ENCODE results near the gene ANOS1. TPM values are rescaled to one million over a fixed set of nuclear protein-coding genes. Genes with fewer than 3 reads are reported as not detected.

The ANOS1 gene
- total RNA-seq, 4 donors from 2014 or later = 1.3 to 5.7 (median 3.5) TPM

DNA sequence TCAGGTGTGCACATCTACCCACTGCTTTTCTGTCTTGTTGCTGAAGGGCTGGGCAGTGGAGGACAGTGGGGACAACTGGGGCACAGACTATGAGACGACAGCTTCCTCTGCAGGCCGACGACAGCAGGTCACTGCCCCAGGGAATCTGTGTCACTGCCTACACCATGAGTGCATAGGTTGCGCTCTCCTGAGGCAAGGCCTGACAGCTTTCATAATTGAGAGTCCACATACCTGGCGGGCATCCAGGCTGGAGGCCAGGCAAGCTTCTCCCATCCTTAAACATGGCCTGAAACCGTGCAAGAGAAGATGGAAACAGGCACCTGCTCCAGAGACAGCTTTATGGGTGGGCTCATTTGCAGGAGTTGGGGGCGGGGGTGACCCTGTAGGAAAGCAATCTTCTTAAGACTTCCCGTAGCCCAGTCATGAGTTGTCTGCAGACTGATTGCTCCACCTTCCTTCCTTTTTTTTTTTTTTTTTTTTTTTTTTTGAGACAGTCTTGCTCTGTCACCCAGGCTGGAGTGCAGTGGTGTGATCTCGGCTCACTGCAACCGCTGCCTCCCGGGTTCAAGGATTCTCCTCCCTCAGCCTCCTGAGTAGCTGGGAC is 2.9 kb downstream of the ANOS1 start:
- ATAC-seq = no peak
- peaks cover 0 to 21% (median 0%) of the 10 kb centered on the region in 3 donors for H3K4me1 ChIP-seq
- no peak overlapping the region for H3K4me3 ChIP-seq
- H3K27me3 ChIP-seq = no peaks in the 10 kb centered on the region
- no peak overlapping the region for H3K27ac ChIP-seq
- H3K36me3 ChIP-seq = no peaks in the 10 kb centered on the region
- WGBS, 2 donors (ENCODE audit: low coverage in 1 of 2) = 75 to 80% methylated on average over 1 to 4 of the region's 11 CpGs
- TF ChIP-seq POLR2A (IDR thresholded peaks at IDR 0.05) = no peak
- no peak for TF ChIP-seq POLR2AphosphoS5 (IDR thresholded peaks at IDR 0.05)
- no peaks in the 10 kb centered on the region for H3K9me3 ChIP-seq

DNA sequence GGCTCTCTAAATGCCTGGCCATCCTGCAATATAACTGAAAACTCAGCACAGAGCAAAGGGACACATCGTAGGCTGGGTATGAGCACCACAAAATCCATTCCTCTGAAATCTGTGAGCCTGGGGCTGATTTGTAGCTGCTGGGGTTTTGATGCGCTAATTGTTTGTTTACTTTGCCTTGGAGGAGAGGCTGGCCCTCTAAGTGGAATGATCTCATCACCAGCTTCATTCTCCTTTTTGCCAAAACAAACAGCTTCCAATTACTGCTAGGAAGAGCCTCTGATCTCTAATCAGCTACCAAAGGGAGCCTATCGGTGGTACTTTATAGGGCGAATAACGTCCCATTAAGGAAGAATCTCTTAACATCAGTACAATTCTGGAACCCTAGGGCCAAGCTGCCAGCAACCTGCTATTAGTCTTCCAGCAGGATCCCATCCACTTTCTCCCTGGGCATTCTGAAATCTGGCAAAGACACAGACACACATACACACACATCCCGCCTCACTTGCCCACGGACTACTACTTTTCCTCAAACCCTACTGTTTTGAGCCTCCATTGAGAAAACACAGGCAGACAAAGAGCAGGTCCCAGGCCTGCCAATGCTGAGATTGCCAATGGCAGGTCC is 5.8 kb downstream of the ANOS1 start:
- no peak overlapping the region for H3K4me3 ChIP-seq
- ATAC-seq = no peak
- no peaks in the 10 kb centered on the region for H3K36me3 ChIP-seq
- H3K27me3 ChIP-seq = no peaks in the 10 kb centered on the region
- no peaks in the 10 kb centered on the region for H3K9me3 ChIP-seq
- TF ChIP-seq POLR2A (IDR thresholded peaks at IDR 0.05) = no peak
- no peak for TF ChIP-seq POLR2AphosphoS5 (IDR thresholded peaks at IDR 0.05)
- no peak for TF ChIP-seq EP300 (IDR thresholded peaks at IDR 0.05)
- TF ChIP-seq, protein P1, sequence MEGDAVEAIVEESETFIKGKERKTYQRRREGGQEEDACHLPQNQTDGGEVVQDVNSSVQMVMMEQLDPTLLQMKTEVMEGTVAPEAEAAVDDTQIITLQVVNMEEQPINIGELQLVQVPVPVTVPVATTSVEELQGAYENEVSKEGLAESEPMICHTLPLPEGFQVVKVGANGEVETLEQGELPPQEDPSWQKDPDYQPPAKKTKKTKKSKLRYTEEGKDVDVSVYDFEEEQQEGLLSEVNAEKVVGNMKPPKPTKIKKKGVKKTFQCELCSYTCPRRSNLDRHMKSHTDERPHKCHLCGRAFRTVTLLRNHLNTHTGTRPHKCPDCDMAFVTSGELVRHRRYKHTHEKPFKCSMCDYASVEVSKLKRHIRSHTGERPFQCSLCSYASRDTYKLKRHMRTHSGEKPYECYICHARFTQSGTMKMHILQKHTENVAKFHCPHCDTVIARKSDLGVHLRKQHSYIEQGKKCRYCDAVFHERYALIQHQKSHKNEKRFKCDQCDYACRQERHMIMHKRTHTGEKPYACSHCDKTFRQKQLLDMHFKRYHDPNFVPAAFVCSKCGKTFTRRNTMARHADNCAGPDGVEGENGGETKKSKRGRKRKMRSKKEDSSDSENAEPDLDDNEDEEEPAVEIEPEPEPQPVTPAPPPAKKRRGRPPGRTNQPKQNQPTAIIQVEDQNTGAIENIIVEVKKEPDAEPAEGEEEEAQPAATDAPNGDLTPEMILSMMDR (IDR thresholded peaks at IDR 0.05) = no peak
- 100% methylated on average over 1 of the region's 7 CpGs; no CpG with 5 or more reads in 1 of the 2 donors for WGBS, 2 donors (ENCODE audit: low coverage in 1 of 2)
- H3K4me1 ChIP-seq = peaks cover 0 to 13% (median 0%) of the 10 kb centered on the region in 3 donors
- no peak overlapping the region for H3K27ac ChIP-seq

DNA sequence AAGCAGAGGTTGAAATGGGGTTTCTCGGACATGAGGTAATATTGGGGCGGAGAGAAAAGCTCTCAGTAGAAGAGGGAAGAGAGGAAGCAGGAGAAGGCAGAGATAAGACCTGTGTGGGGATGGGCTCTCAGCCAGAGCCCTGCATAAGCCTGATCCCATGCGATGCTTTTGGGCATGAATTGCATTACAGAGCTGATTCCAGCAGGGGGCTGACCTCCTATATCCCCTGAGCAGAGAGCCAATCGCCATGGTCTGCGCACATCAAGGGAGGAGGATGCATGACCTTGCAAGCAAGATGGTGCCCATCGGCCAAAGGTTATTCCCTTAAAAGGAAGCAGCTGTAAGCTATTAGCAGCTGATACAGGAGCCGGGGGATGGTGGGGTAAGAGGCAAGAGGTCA is 7.6 kb downstream of the ANOS1 start:
- TF ChIP-seq, protein P1 (IDR thresholded peaks at IDR 0.05) = no peak
- no peak for TF ChIP-seq POLR2AphosphoS5 (IDR thresholded peaks at IDR 0.05)
- TF ChIP-seq EP300 (IDR thresholded peaks at IDR 0.05) = no peak
- TF ChIP-seq POLR2A (IDR thresholded peaks at IDR 0.05) = no peak

DNA sequence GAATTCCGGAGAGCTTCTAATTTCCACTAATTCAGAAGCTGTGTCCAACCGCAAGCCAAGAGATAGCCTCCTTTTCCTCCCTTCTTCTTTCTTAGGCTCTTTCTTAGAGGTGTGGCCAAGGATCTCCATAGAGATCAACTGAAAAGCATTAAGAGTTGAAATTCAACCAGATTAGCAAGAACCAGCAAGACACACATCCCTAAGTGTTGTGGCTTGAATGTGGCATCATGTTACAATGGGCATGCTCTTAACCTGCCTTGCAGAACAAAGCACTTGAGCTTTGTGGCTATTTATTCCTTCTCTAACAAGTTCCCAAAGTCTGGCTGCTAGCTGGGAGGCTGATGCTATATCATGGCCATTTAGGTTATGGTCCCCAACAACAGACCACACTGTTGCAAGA is 10.4 kb downstream of the ANOS1 start:
- ATAC-seq = no peak
- 55 to 75% methylated on average over 2 of the region's 2 CpGs for WGBS, 2 donors (ENCODE audit: low coverage in 1 of 2)
- TF ChIP-seq POLR2AphosphoS5 (IDR thresholded peaks at IDR 0.05) (no peak), EP300 (IDR thresholded peaks at IDR 0.05) (no peak), POLR2A (IDR thresholded peaks at IDR 0.05) (no peak)
- TF ChIP-seq, protein P1 (IDR thresholded peaks at IDR 0.05) = no peak
- Histone ChIP-seq H3K27me3 (no peaks in the 10 kb centered on the region), H3K4me3 (no peak overlapping the region), H3K27ac (no peak overlapping the region), H3K4me1 (no peaks in the 10 kb centered on the region), H3K36me3 (no peaks in the 10 kb centered on the region), H3K9me3 (no peaks in the 10 kb centered on the region)

More for the DNA sequence above, 7.6 kb downstream of the ANOS1 start:
- no peaks in the 10 kb centered on the region for H3K36me3 ChIP-seq
- no peaks in the 10 kb centered on the region for H3K9me3 ChIP-seq
- H3K27ac ChIP-seq = no peak overlapping the region
- no peaks in the 10 kb centered on the region for H3K4me1 ChIP-seq
- no peak for ATAC-seq
- no peak overlapping the region for H3K4me3 ChIP-seq
- no peaks in the 10 kb centered on the region for H3K27me3 ChIP-seq
- WGBS, 2 donors (ENCODE audit: low coverage in 1 of 2) = 77 to 83% methylated on average over 2 to 3 of the region's 7 CpGs

DNA sequence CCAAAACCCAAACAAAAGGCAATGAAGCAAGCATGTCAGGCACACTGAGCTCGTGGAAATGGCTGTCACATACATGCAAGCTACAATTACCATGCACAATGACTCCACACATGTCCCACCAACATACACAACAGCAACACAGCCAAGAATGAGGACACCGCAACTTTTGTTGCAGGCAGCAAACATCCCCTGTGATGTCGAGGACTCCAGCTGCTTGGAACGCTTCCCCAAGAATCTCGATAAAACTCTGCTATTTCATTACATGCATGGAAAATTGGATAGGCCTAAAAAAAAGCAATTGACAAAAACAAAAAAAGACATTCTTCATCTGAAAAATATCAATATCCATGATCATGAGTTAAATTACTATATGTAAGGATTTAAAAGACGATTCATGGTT is 11.8 kb downstream of the ANOS1 start:
- no peak for ATAC-seq
- no peak overlapping the region for H3K27ac ChIP-seq
- no peaks in the 10 kb centered on the region for H3K4me1 ChIP-seq
- no peaks in the 10 kb centered on the region for H3K27me3 ChIP-seq
- H3K36me3 ChIP-seq = no peaks in the 10 kb centered on the region
- TF ChIP-seq POLR2AphosphoS5 (IDR thresholded peaks at IDR 0.05) (no peak), EP300 (IDR thresholded peaks at IDR 0.05) (no peak), POLR2A (IDR thresholded peaks at IDR 0.05) (no peak)
- TF ChIP-seq, protein P1 (IDR thresholded peaks at IDR 0.05) = no peak
- WGBS, 2 donors (ENCODE audit: low coverage in 1 of 2) = 84 to 93% methylated on average over 3 of the region's 6 CpGs
- no peaks in the 10 kb centered on the region for H3K9me3 ChIP-seq
- H3K4me3 ChIP-seq = no peak overlapping the region
